Spleen (tissue), 11 donors: ENCODE measurements around the gene RANBP17. TPM values are rescaled to one million over a fixed set of nuclear protein-coding genes. Genes with fewer than 3 reads are reported as not detected.
"Not testable (repeated sequence)": the region's sequence is repeated elsewhere in the genome, so short reads cannot be mapped to it uniquely, and the experiment has no call there.

Experiments
- DNase-seq: peaks from one replicate; pipeline ENCODE4 v3.0.0-alpha.2; 2020
- H3K27ac ChIP-seq, 8 donors: fragments of 200-600 bp; sonication (generic) in 7 of 8; 1 replicate in 4 of 8; 2 replicates in 4 of 8; pipeline versions ENCODE4 v1.5.0 to v1.8.0; 2016 to 2021; ENCODE audit warnings: inconsistent platforms in 4 of 8, mild to moderate bottlenecking in 4 of 8, moderate library complexity in 1 of 8
- H3K27me3 ChIP-seq, 7 donors: fragments of 200-600 bp; sonication (generic) in 6 of 7; replicated peaks in 1 of 7; 1 replicate in 4 of 7; 2 replicates in 3 of 7; pipeline versions ENCODE4 v1.5.0 to v1.8.0; 2016 to 2021; ENCODE audit warnings: inconsistent platforms in 3 of 7, mild to moderate bottlenecking in 1 of 7
- H3K36me3 ChIP-seq, 6 donors: fragments of 200-600 bp; sonication (generic) in 5 of 6; 1 replicate in 4 of 6; 2 replicates in 2 of 6; pipeline versions ENCODE4 v1.5.0 to v1.8.0; 2016 to 2021; ENCODE audit warnings: inconsistent platforms in 2 of 6
- H3K4me1 ChIP-seq, 6 donors: fragments of 200-600 bp; sonication (generic) in 5 of 6; 1 replicate in 3 of 6; 2 replicates in 3 of 6; pipeline versions ENCODE4 v1.5.0 to v1.8.0; 2016 to 2021; ENCODE audit warnings: inconsistent platforms in 3 of 6
- H3K4me3 ChIP-seq, 8 donors: fragments of 200-600 bp; sonication (generic) in 7 of 8; 1 replicate in 4 of 8; 2 replicates in 4 of 8; pipeline versions ENCODE4 v1.5.0 to v1.8.0; 2016 to 2021; ENCODE audit warnings: inconsistent platforms in 4 of 8, mild to moderate bottlenecking in 4 of 8, moderate library complexity in 2 of 8
- H3K9me3 ChIP-seq, 8 donors: fragments of 200-600 bp; sonication (generic) in 7 of 8; 1 replicate in 4 of 8; 2 replicates in 4 of 8; pipeline versions ENCODE4 v1.5.0 to v1.8.0; 2016 to 2021; ENCODE audit warnings: inconsistent platforms in 4 of 8
- POLR2A ChIP-seq, 3 donors: fragments of 450-650 bp; IDR thresholded peaks; one replicate each; pipeline ENCODE4 v1.5.1; 2017; ENCODE audit warnings: antibody characterized with exemption in 3 of 3, mild to moderate bottlenecking in 1 of 3
- POLR2AphosphoS5 ChIP-seq, 3 donors: sonication (generic); formaldehyde crosslinking; IDR thresholded peaks; one replicate each; pipeline ENCODE4 v1.5.1; 2017; ENCODE audit warnings: antibody characterized with exemption in 3 of 3
- WGBS, 5 donors: extraction: QIAGEN DNeasy Blood & Tissue Kit in 3 of 5; methylation state at CpG; one replicate each; pipeline versions ENCODE4 v1.1.5 to v1.1.7; 2013 to 2018; 5-methylcytosine and 5-hydroxymethylcytosine counted together
- intact Hi-C: fragments of 100-400 bp; cut with DNase I; formaldehyde crosslinking; loops from one replicate; pipeline ENCODE4 v1.15.0; 2023; ENCODE audit warnings: low total_unique reads
- polyA plus RNA-seq, 3 donors: library from polyadenylated mRNA; stranded (reverse); fragments of 200-250 nt; gene quantifications; one replicate each; pipeline ENCODE4 v1.2.1, GENCODE V29; 2013
- total RNA-seq, 7 donors: library from RNA; depleted of rRNA in 3 of 7; stranded (reverse); fragments of >200 nt in 3 of 7; fragmentation: NEBNext Ultra II Directional in 4 of 7; extraction: Animal tissue kit (Norgen Biotek cat#: 25700) in 4 of 7; gene quantifications; one replicate each; pipeline versions ENCODE4 v1.1.0 to v1.2.1, GENCODE V29; 2016 to 2021
- TF ChIP-seq, protein P1 (sequence below), 11 experiments: fragments of 200-600 bp in 7 of 11; fragments of 450-650 bp in 4 of 11; sonication (generic) in 4 of 11; IDR thresholded peaks in 8 of 11; conservative IDR thresholded peaks in 3 of 11; 1 replicate in 7 of 11; 2 replicates in 4 of 11; pipeline versions ENCODE4 v1.4.0 to v1.8.0; 2016 to 2021; ENCODE audit warnings: antibody characterized with exemption in 11 of 11, inconsistent platforms in 4 of 11, mild to moderate bottlenecking in 1 of 11
- donor health status: healthy with polysubstance abuse.
- donor health status: DM: no; HTN: no; CAD: no; lungs with moderate emphysema.
- donor health status: DM: no; HTN: no; CAD: no.
- donor health status: Bipolar disorder and iron deficiency.
- donor health status: healthy.
- donor health status: DM: no; HTN: no; CAD: no.
- donor health status: DM: yes; HTN: yes; CAD: no.

RANBP17 gene
- total and polyA plus RNA-seq, 10 donors, result 0.56 to 6.6 (median 3.4) TPM

DNA sequence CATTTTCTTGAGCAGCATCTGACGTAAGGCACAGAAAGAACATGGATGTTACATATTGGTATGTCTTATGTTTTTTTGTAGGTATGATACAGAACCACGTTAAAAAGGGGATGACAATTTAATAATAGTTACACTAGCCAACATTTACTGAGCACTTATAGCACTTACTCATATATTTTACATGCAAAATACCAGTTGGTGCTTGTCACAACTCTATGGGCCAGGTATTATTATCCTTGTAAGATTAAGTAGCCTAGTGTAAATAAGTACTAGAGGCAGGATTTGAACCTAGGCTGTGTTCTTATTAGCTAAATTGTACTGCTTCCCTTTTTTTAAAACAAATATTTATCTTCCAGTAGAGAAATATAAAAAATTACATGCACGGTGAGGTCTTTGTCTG is 83.5 kb downstream of the RANBP17 start:
- intact Hi-C loops, result no loop called here
- Histone ChIP-seq H3K27ac (no peak overlapping the region), H3K27me3 (no peaks in the 10 kb centered on the region), H3K4me1 (no peaks in the 10 kb centered on the region), H3K9me3 (no peaks in the 10 kb centered on the region), H3K4me3 (no peak overlapping the region), H3K36me3 (no peaks in the 10 kb centered on the region)
- WGBS, 5 donors, result 79 to 95% (median 92%) methylated on average over 3 of the region's 3 CpGs
- no peak for DNase-seq
- TF ChIP-seq POLR2A (IDR thresholded peaks at IDR 0.05) (no peak), POLR2AphosphoS5 (IDR thresholded peaks at IDR 0.05) (no peak)
- TF ChIP-seq, protein P1, sequence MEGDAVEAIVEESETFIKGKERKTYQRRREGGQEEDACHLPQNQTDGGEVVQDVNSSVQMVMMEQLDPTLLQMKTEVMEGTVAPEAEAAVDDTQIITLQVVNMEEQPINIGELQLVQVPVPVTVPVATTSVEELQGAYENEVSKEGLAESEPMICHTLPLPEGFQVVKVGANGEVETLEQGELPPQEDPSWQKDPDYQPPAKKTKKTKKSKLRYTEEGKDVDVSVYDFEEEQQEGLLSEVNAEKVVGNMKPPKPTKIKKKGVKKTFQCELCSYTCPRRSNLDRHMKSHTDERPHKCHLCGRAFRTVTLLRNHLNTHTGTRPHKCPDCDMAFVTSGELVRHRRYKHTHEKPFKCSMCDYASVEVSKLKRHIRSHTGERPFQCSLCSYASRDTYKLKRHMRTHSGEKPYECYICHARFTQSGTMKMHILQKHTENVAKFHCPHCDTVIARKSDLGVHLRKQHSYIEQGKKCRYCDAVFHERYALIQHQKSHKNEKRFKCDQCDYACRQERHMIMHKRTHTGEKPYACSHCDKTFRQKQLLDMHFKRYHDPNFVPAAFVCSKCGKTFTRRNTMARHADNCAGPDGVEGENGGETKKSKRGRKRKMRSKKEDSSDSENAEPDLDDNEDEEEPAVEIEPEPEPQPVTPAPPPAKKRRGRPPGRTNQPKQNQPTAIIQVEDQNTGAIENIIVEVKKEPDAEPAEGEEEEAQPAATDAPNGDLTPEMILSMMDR (IDR thresholded peaks at IDR 0.05 in 8 of 11, conservative IDR thresholded peaks at IDR 0.05 in 3 of 11), result no peak

DNA sequence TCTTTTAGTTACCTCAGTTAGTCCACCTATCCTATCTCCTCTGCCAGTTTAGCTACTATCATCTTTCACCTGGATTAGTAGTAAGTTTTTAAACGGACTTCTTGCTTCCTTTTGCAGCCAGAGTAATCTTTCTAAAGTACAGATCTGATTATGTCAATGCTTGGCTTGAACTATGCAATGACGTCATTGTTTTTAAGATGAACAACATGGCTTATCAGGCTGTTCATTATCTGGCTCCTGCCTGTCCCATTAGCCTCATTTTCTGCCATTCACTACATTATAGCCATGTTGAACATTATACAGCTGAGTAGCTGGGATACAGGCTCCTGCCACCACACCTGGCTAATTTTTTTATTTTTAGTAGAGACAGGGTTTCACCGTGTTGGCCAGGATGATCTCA is 98.7 kb downstream of the RANBP17 start:
- Histone ChIP-seq H3K27me3 (no peaks in the 10 kb centered on the region), H3K4me3 (no peak overlapping the region), H3K4me1 (no peaks in the 10 kb centered on the region), H3K27ac (no peak overlapping the region), H3K9me3 (no peaks in the 10 kb centered on the region), H3K36me3 (no peaks in the 10 kb centered on the region)
- no peak for DNase-seq
- no peak for TF ChIP-seq POLR2A (IDR thresholded peaks at IDR 0.05)
- TF ChIP-seq, protein P1 (IDR thresholded peaks at IDR 0.05 in 8 of 11, conservative IDR thresholded peaks at IDR 0.05 in 3 of 11), result no peak
- 49 to 74% (median 63%) methylated on average over 3 of the region's 3 CpGs for WGBS, 5 donors
- intact Hi-C loops, result no loop called here

DNA sequence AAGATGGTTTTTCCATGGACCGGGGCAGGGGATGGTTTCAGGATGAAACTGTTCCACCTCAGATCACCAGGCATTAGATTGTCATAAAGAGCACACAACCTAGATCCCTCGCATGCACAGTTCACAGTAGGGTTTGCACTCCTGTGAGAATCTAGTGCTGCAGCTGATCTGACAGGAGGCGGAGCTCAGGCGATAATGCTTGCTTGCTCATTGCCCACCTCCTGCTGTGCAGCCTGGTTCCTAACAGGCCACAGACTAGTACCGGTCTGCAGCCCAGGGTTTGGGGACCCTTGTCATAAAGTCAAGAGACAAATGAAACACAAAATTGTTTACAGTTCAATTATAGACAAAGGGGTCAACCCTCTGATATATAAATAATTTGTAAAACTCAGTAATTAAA is 101.7 kb downstream of the RANBP17 start:
- no peaks in the 10 kb centered on the region for H3K27me3 ChIP-seq
- no peak overlapping the region for H3K4me3 ChIP-seq
- 77 to 89% (median 85%) methylated on average over 5 of the region's 5 CpGs for WGBS, 5 donors
- no peaks in the 10 kb centered on the region for H3K36me3 ChIP-seq
- no peak overlapping the region for H3K27ac ChIP-seq
- no peaks in the 10 kb centered on the region for H3K9me3 ChIP-seq
- TF ChIP-seq POLR2A (IDR thresholded peaks at IDR 0.05), result no peak
- TF ChIP-seq, protein P1 (IDR thresholded peaks at IDR 0.05 in 8 of 11, conservative IDR thresholded peaks at IDR 0.05 in 3 of 11), result no peak
- no peak for TF ChIP-seq POLR2AphosphoS5 (IDR thresholded peaks at IDR 0.05)
- no peak for DNase-seq
- intact Hi-C loops, result no loop called here
- H3K4me1 ChIP-seq, result no peaks in the 10 kb centered on the region

DNA sequence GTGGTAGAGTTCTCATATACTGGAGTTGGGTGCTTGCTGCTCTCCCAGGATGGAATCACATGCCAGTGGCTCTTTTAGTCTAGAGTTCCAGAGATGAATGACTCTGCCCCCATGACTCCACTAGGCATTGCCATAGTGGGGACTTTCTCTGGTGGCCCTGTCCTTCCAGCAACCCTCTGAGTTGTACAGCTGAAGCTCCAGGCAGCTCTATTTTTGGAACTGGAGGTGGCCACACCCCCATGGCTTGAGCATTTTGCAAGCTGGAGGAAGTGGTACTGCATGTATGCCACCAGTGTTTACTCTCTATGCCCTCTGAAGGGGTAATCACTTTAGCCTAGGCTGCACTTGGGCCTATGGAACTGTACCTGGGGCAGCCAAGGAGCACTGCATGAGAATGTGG is 112.6 kb downstream of the RANBP17 start:
- no peaks in the 10 kb centered on the region for H3K36me3 ChIP-seq
- TF ChIP-seq POLR2A (IDR thresholded peaks at IDR 0.05), result no peak
- TF ChIP-seq, protein P1 (IDR thresholded peaks at IDR 0.05 in 8 of 11, conservative IDR thresholded peaks at IDR 0.05 in 3 of 11), result no peak
- no peak for TF ChIP-seq POLR2AphosphoS5 (IDR thresholded peaks at IDR 0.05)
- H3K4me1 ChIP-seq, result no peaks in the 10 kb centered on the region
- H3K27me3 ChIP-seq, result no peaks in the 10 kb centered on the region
- H3K9me3 ChIP-seq, result peaks cover 0 to 10% (median 5%) of the 10 kb centered on the region in 8 donors
- intact Hi-C loops, result no loop called here
- no peak for DNase-seq
- H3K27ac ChIP-seq, result no peak overlapping the region
- H3K4me3 ChIP-seq, result no peak overlapping the region

DNA sequence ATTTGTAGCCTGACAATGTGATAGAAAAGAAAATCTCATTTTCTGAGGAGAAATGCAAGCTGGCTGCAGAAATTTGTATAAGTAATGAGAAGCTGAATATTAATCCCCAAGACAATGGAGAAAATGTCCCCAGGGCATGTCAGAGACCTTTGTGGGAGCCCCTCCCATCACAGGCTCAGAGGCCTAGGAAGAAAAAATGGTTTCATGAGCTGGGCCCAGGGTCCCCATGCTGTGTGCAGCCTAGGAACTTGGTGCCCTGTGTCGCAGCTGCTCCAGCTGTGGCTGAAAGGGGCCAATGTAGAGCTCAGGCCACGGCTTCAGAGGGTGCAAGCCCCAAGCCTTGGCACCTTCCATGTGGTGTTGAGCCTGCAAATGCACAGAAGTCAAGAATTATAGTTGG is 118.4 kb downstream of the RANBP17 start:
- 70 to 90% (median 84%) methylated on average over 2 of the region's 2 CpGs for WGBS, 5 donors
- H3K27me3 ChIP-seq, intact Hi-C loops, H3K27ac ChIP-seq, H3K4me3 ChIP-seq, DNase-seq, H3K4me1 ChIP-seq, H3K36me3 ChIP-seq: not testable (repeated sequence)
- H3K9me3 ChIP-seq, result peaks cover 0 to 33% (median 23%) of the 10 kb centered on the region in 8 donors
